Coronary artery (tissue), 2 donors: ENCODE measurements around the gene NRARP.

Experiments used
- DNase-seq: peaks from one replicate; pipeline ENCODE4 v3.0.0-alpha.2; 2017; ENCODE audit warnings: low spot score
- H3K27ac ChIP-seq, 2 donors: fragments of 200-600 bp; sonication (generic); one replicate each; pipeline ENCODE4 v1.5.1; 2016 to 2019
- H3K4me3 ChIP-seq: fragments of 200-600 bp; sonication (generic); 2 replicates; pipeline ENCODE4 v1.5.1; 2016; ENCODE audit warnings: mild to moderate bottlenecking, moderate library complexity
- TF ChIP-seq, protein P1 (sequence below): fragments of 200-600 bp; sonication (generic); IDR thresholded peaks from one replicate; pipeline ENCODE4 v1.5.1; 2019; ENCODE audit warnings: antibody characterized with exemption

Gene NRARP

DNA sequence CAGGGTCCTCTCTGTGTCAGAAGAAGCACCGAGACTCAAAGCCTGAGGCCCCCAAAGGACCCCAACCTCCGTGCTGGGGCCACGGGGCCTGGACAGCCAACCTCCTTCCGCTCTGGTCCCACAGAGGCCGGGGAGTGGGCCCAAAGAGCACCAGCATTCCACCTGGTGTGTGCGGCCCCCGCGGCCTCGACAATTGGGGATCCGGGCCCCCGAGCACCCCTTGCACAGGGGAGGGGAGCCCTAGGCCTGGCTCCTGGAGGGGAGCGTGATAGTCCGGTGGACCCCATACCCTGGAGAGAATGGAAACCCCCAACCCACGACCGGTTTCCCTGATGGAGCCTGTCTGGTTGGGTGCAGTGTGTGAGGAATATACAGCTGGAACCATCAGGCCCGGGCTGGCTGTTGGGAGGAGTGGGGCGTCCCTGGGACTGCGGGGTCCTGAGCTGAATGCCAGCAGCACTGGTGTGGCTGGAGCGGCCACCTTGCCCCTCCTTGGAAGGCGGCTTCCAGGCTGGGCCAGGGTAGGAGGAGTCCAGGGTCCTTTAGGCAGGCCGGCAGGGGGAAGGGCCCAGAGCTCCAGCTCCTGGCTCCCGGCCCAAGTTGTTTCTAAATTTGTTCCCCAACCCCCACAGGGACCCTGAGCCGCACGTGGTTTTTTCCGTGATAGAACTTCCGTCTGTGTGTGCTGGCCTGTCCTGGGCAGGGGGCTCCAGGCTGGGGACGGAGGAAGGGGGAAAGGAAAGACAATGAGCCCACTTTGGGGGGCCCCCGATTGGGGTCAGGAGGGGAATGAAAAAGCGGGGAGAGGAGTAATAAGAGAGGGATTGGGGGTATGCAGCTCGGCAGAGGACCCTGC lies 25.4 kb downstream of the NRARP start:
- peak overlapping the region; percentile 67 for H3K4me3 ChIP-seq
- TF ChIP-seq, protein P1, sequence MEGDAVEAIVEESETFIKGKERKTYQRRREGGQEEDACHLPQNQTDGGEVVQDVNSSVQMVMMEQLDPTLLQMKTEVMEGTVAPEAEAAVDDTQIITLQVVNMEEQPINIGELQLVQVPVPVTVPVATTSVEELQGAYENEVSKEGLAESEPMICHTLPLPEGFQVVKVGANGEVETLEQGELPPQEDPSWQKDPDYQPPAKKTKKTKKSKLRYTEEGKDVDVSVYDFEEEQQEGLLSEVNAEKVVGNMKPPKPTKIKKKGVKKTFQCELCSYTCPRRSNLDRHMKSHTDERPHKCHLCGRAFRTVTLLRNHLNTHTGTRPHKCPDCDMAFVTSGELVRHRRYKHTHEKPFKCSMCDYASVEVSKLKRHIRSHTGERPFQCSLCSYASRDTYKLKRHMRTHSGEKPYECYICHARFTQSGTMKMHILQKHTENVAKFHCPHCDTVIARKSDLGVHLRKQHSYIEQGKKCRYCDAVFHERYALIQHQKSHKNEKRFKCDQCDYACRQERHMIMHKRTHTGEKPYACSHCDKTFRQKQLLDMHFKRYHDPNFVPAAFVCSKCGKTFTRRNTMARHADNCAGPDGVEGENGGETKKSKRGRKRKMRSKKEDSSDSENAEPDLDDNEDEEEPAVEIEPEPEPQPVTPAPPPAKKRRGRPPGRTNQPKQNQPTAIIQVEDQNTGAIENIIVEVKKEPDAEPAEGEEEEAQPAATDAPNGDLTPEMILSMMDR: no peak
- peak overlapping the region; percentile 70 to 85 for H3K27ac ChIP-seq
- no peak for DNase-seq

DNA sequence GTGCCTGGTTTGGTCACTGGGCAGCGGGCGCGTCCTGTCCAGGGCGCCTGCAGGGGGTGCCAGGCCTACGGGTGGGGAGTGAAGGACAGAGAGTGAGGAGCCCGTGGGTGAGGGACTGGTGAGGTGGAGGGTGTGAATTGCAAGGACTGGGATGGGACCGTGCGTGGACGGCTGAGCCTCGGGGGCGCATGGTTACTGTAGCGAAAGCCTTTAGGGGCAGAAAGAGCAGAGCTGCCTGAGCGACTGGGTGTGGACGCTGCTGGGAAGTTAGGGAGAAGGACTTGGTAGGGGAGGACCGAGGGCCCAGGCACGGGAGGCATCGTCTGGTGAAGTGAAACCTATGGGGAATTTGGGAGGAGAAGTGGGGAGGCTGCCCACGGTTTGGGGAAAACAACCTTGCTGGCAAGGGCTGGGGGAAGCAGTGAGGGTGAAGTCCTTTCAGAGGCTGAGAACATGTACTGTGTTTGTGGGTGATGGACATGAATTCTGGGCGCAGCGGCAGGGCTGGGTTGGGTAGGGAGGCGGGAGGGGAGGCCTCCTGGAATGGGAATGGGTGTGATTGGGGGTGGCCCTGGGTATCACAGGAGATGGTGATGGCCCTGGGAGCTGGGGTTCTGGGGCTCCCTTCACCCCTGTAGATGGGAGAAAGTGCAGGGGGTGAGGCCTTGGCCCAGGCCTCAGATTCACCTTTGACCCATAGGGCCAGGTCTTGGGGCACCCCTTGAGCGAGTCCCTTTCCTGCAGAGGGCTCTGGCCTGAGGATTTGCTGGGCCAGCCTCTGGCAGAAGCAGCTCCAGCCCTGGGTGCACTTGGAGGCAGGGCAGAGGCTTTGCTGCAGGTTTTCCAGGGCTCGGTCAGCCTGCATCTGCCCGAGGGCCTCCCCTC lies 26.2 kb downstream of the NRARP start:
- no peak for DNase-seq
- TF ChIP-seq, protein P1: no peak
- H3K4me3 ChIP-seq: peak overlapping the region; percentile 67
- peak overlapping the region in 1 of 2 donors; percentile 85 for H3K27ac ChIP-seq

DNA sequence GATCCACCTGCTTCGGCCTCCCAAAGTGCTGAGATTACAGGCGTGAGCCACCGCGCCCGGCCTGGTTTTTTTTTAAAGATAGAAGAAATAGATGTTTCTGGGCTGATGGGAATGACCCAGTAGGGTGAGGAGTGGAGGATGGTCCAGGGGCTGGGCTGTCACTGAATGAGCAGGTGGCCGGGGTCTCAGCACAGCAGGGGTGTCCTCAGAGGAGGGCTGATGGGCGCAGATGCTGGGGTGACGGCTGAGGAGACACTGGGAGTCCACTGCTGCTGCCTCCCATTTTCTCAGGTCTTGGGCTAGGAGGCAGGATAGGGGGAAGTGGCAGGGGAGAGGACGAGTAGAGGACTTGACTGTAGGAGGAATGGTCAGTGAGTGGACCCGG lies 26.9 kb downstream of the NRARP start:
- TF ChIP-seq, protein P1: no peak
- no peak for DNase-seq
- H3K4me3 ChIP-seq: no peak overlapping the region
- no peak overlapping the region for H3K27ac ChIP-seq

DNA sequence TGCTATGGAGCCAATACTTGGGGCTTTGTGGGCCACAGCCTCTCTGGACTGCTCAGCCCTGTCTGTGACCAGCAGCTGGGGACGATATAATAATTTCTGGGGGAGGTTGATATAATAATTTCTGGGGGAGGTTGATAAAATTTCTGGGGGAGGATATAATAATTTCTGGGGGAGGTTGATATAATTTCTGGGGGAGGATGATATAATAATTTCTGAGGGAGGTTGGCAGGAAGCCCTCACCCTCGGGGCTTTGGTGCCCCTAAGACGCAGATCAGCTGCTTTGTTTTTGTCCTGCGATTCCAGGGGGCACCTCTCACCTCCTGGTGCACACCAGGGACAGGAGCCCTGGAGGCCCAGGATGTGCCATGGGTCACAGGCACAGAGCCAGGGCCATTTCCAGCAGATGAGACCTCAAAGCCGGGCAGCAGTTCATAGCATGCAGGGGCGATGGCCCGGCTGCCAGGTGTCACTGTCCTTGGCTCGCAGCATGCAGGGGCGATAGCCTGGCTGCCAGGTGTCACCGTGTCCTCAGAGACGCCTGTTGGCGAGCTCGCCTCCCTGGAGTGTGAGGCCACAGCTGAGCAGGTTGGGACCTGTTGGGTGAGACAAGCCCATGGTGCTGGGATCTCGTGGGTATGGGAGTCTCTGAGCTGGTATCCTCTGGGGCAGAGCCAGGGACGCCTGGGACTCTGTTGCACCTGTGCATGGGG lies 28.3 kb downstream of the NRARP start:
- DNase-seq: no peak
- H3K4me3 ChIP-seq: no peak overlapping the region
- TF ChIP-seq, protein P1: no peak

DNA sequence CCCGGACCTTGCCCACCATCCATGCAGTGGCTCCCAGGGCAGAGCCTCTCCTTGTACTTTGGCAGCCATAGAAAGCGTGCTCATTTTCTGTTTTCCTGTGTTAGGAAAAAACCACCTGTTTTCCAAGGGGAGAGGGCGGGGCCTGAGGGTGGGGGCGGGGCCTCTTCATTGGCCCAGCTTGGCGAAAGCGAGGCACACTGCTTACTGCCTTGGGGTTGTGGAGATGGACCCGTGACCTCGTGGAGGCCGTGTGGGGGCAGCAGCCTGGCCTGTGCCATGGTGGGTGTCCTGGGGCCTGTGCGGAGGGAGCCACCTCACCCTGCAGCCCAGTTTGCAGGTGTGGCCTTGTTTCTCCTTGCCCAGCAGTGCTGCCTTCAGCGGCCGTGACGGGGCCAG lies 29.0 kb downstream of the NRARP start:
- no peak overlapping the region for H3K4me3 ChIP-seq
- no peak overlapping the region for H3K27ac ChIP-seq
- no peak for DNase-seq
- TF ChIP-seq, protein P1: no peak

More for the DNA sequence above, 28.3 kb downstream of the NRARP start:
- no peak overlapping the region for H3K27ac ChIP-seq

DNA sequence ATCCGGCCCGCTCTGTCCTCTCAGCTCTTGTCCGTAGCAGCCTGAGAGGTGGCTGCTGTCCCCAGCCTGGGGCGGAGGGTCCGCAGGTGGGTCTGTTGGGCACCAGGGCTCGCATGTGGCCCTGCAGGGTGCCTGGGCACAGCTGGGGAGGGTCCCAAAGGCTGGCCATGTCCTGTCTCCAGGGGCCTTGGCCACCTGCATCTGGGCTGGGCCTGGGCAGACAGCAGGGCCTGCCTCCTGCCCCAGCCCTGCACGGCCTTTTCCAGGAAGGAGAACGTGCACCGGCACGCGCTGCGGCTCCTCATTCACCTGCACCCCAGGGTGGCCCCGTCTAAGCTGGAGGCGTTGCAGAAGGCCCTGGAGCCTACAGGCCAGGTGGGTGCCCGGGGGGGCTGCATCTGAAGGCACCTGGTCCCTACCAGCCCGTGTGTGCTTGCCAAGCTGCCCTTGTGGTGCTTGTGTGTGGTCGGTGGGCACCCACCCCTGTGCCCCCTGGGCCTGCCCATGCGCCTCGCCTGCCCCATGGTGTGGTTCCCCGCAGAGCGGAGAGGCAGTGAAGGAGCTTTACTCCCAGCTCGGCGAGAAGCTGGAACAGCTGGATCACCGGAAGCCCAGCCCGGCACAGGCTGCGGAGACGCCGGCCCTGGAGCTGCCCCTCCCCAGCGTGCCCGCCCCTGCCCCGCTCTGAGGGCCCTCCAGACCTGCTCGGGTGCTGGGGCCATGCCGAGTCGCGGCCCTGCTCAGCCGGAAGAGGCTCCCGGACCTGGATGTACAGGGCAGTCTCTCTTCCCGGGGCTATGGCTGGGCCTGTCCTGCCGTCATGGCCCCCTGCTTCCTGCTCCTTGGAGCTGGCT lies 29.6 kb downstream of the NRARP start:
- TF ChIP-seq, protein P1: no peak
- Histone ChIP-seq H3K27ac (no peak overlapping the region), H3K4me3 (no peak overlapping the region)
- no peak for DNase-seq
